Endothelial cell of umbilical vein (primary cell): Measurements from ENCODE around the gene GNAZ. TPM values are rescaled to one million over a fixed set of nuclear protein-coding genes. Genes with fewer than 3 reads are reported as not detected.

ENCODE experiments used
- BruUV-seq: library from RNA; stranded (reverse); fragments of 400-500 nt; replicated peaks from 2 replicates; lab custom pipeline; 2021; lab: Mats Ljungman, UMichigan
- CTCF ChIA-PET: fragments of 300-600, 350-600 bp; sonication (Branson Sonifier 250); formaldehyde crosslinking; loops from one replicate; lab custom pipeline; 2021; ENCODE audit warnings: antibody characterized with exemption, inconsistent platforms; lab: Charles Lee
- POLR2A ChIA-PET: fragments of 300-600, 350-600 bp; sonication (Branson Sonifier 250); formaldehyde crosslinking; loops from one replicate; lab custom pipeline; 2021; ENCODE audit warnings: antibody characterized with exemption, inconsistent platforms; lab: Charles Lee
- DNase-seq: peaks from one replicate; pipeline ENCODE4 v3.0.0-alpha.2; 2011; ENCODE audit warnings: low read depth, low spot score
- FAIRE-seq: peaks from 2 replicates; lab custom pipeline; 2011; peaks lifted over from hg19 to GRCh38; lab: Jason Lieb, UNC
- H2AFZ ChIP-seq: 2 replicates; pipeline ENCODE4 v1.6.0; 2012; ENCODE audit warnings: low read depth, low read length, control low read depth, inconsistent platforms
- H3K27ac ChIP-seq: 2 replicates; pipeline ENCODE4 v1.5.1; 2011; ENCODE audit warnings: low read depth, mild to moderate bottlenecking, control low read depth, low read length, moderate library complexity; ENCODE audit not compliant: insufficient read depth
- H3K27me3 ChIP-seq, 2 experiments: 2 replicates each; pipeline versions ENCODE4 v1.6.0 to v1.6.1; 2011; ENCODE audit warnings: low read length in 2 of 2, mixed read lengths in 1 of 2; ENCODE audit not compliant: control insufficient read depth in 2 of 2, insufficient read depth in 2 of 2
- H3K36me3 ChIP-seq, 2 experiments: 2 replicates in 1 of 2; 3 replicates in 1 of 2; pipeline ENCODE4 v1.5.1; 2011; ENCODE audit warnings: low read length in 2 of 2, mild to moderate bottlenecking in 1 of 2, moderate library complexity in 1 of 2; ENCODE audit not compliant: control insufficient read depth in 2 of 2, insufficient read depth in 2 of 2; ENCODE audit errors: extremely low read depth in 1 of 2
- H3K4me1 ChIP-seq: 3 replicates; pipeline ENCODE4 v1.5.1; 2011; ENCODE audit warnings: mild to moderate bottlenecking, low read length; ENCODE audit not compliant: control insufficient read depth, insufficient read depth; ENCODE audit errors: extremely low read depth
- H3K4me2 ChIP-seq: 2 replicates; pipeline ENCODE4 v1.6.1; 2011; ENCODE audit warnings: low read length, control low read depth, mixed read lengths; ENCODE audit not compliant: insufficient read depth
- H3K4me3 ChIP-seq, 3 experiments: fragments of 200-600 bp in 1 of 3; sonication (generic), shearing (Covaris generic) in 1 of 3; replicated peaks in 1 of 3; 2 replicates each; pipeline ENCODE4 v1.5.1; 2011 to 2016; ENCODE audit warnings: control low read depth in 3 of 3, low read length in 3 of 3, mild to moderate bottlenecking in 2 of 3, inconsistent platforms in 1 of 3, low read depth in 1 of 3, moderate library complexity in 1 of 3; ENCODE audit not compliant: insufficient read depth in 1 of 3
- H3K79me2 ChIP-seq: 2 replicates; pipeline ENCODE4 v1.6.0; 2012; ENCODE audit warnings: low read length, inconsistent platforms; ENCODE audit not compliant: control insufficient read depth, insufficient read depth
- H3K9ac ChIP-seq: replicated peaks from 2 replicates; pipeline ENCODE3; 2011; ENCODE audit warnings: low read length, control low read depth; ENCODE audit not compliant: insufficient read depth; ENCODE audit errors: extremely low read depth
- H3K9me1 ChIP-seq: replicated peaks from 3 replicates; pipeline ENCODE4 v1.6.0; 2011; ENCODE audit warnings: mild to moderate bottlenecking, low read length; ENCODE audit not compliant: control insufficient read depth, insufficient read depth; ENCODE audit errors: extremely low read depth
- H3K9me3 ChIP-seq: replicated peaks from 2 replicates; pipeline ENCODE4 v1.5.1; 2012; ENCODE audit warnings: low read length, inconsistent platforms; ENCODE audit not compliant: control insufficient read depth, insufficient read depth
- H4K20me1 ChIP-seq: replicated peaks from 2 replicates; pipeline ENCODE3; 2011; ENCODE audit warnings: mild to moderate bottlenecking, low read length; ENCODE audit not compliant: control insufficient read depth, insufficient read depth; ENCODE audit errors: extremely low read depth
- EZH2 ChIP-seq: IDR thresholded peaks from 2 replicates; pipeline ENCODE4 v1.6.1; 2012; ENCODE audit warnings: borderline replicate concordance, low read depth, mild to moderate bottlenecking, moderate library complexity, low read length, inconsistent platforms; ENCODE audit not compliant: severe bottlenecking
- FOS ChIP-seq: IDR thresholded peaks from 2 replicates; pipeline ENCODE4 v1.6.1; 2011; ENCODE audit warnings: mild to moderate bottlenecking, low read length, moderate library complexity, borderline replicate concordance; ENCODE audit not compliant: insufficient read depth
- GATA2 ChIP-seq: IDR thresholded peaks from 2 replicates; pipeline ENCODE4 v1.7.0; 2011; ENCODE audit warnings: low read depth, mild to moderate bottlenecking, moderate library complexity, mixed read lengths, low read length; ENCODE audit not compliant: insufficient read length, insufficient read depth
- JUN ChIP-seq: IDR thresholded peaks from 2 replicates; pipeline ENCODE4 v1.6.1; 2011; ENCODE audit warnings: borderline replicate concordance, low read depth; ENCODE audit not compliant: insufficient read length, insufficient read depth
- MAX ChIP-seq: IDR thresholded peaks from 2 replicates; pipeline ENCODE4 v1.6.1; 2011; ENCODE audit not compliant: insufficient read depth, insufficient read length
- MYC ChIP-seq: IDR thresholded peaks from one replicate; pipeline ENCODE4 v1.6.1; 2011; ENCODE audit warnings: mild to moderate bottlenecking, low read depth, low read length
- POLR2A ChIP-seq: IDR thresholded peaks from 2 replicates; pipeline ENCODE4 v1.6.1; 2012; ENCODE audit warnings: low read depth, mild to moderate bottlenecking, control low read depth, low read length
- POLR2AphosphoS5 ChIP-seq: IDR thresholded peaks from 2 replicates; pipeline ENCODE4 v1.6.1; 2012; ENCODE audit warnings: low read depth, mild to moderate bottlenecking, control low read depth, low read length, moderate library complexity; ENCODE audit not compliant: insufficient read depth
- dilution Hi-C: fragments of 300-500 bp; cut with MboI; formaldehyde crosslinking; loops from one replicate; pipeline ENCODE4 v1.15.0; 2019; ENCODE audit warnings: low sequenced_read_pairs; ENCODE audit not compliant: extremely low pct_ligation_motif_present
- intact Hi-C: fragments of 100-400 bp; cut with micrococcal nuclease; formaldehyde crosslinking; loops from one replicate; pipeline ENCODE4 v1.10.0; 2022
- polyA plus RNA-seq, 4 experiments: library from polyadenylated mRNA; depleted of rRNA in 3 of 4; stranded (reverse) in 3 of 4; unstranded in 1 of 4; fragments of >200 nt; gene quantifications; 2 replicates each; pipeline versions ENCODE4 v1.2.1 to v1.2.3, GENCODE V29; 2011 to 2012; ENCODE audit warnings: missing spikeins in 1 of 4
- total RNA-seq: library from RNA; stranded (reverse); gene quantifications from 2 replicates; pipeline ENCODE4 v1.2.3, GENCODE V29; 2021
- TF ChIP-seq, protein P1 (sequence below), 2 donors: IDR thresholded peaks; 1 replicate in 1 of 2; 2 replicates in 1 of 2; pipeline ENCODE4 v1.5.1; 2011; ENCODE audit warnings: low read length in 2 of 2, mild to moderate bottlenecking in 2 of 2, moderate library complexity in 2 of 2, control low read depth in 1 of 2, inconsistent platforms in 1 of 2, low read depth in 1 of 2; ENCODE audit not compliant: insufficient read depth in 1 of 2; ENCODE audit errors: extremely low read depth in 1 of 2

The GNAZ gene
- total and polyA plus RNA-seq, 2 donors (not counting 3 experiments of a cell fraction or from before 2014, with no cell fraction given), result 0.44 to 0.86 TPM

DNA sequence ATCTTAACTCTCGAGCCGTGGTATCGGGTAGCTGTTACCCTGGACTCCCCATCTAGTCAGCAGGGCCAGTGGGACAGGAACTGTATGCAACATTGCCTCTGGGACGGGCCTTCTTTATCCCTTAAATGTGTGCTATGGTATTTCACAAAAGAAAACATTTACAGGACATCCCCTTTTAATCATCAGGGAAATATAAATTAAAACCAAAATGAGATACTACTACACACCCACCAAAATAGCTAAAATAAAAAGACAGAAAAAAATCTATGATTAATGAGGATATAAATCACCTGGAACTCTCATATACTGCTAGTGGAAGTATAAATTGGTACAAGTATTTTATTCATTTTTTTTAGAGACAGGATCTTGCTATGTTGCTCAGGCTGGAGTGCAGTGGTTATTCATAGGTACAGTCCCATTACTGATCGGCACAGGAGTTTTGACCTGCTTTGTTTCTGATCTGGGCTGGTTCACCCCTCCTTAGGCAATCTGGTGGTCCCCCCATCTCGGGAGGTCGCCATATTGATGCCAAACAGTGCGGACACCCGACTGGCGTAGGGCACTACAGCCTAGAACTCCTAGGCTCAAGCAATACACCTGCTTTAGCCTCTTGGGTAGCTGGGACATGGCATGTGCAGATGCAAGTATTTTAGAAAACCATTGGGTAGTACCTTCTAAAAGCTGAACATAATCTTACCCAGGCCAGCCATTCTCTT, 62.2 kb downstream of the GNAZ start:
- Histone ChIP-seq H3K4me3 (no peak overlapping the region), H3K4me1 (no peaks in the 10 kb centered on the region), H3K9me1 (no peaks in the 10 kb centered on the region), H2AFZ (no peak overlapping the region), H4K20me1 (no peaks in the 10 kb centered on the region), H3K36me3 (no peaks in the 10 kb centered on the region), H3K9me3 (no peaks in the 10 kb centered on the region), H3K27ac (no peak overlapping the region), H3K79me2 (no peaks in the 10 kb centered on the region), H3K27me3 (peaks cover 3 to 4% of the 10 kb centered on the region in 2 experiments), H3K4me2 (no peak overlapping the region), H3K9ac (no peak overlapping the region)
- POLR2A ChIA-PET, result no interaction called here
- intact Hi-C loops, result no loop called here
- FAIRE-seq (no peak), DNase-seq (no peak)
- dilution Hi-C loops, result no loop called here
- BruUV-seq, result no TSS peak
- CTCF ChIA-PET, result interaction anchor here (0.6 to 15.6 kb wide), 6 partner anchors 149 to 344 kb away, joined by 3 to 401 read pairs (median 4); no protein-coding TSS in a partner anchor
- TF ChIP-seq GATA2, result no peak
- TF ChIP-seq JUN, result no peak
- no peak for TF ChIP-seq FOS
- no peak for TF ChIP-seq POLR2A
- no peak for TF ChIP-seq POLR2AphosphoS5
- no peak for TF ChIP-seq MAX
- no peak for TF ChIP-seq EZH2
- no peak for TF ChIP-seq MYC
- TF ChIP-seq, protein P1, sequence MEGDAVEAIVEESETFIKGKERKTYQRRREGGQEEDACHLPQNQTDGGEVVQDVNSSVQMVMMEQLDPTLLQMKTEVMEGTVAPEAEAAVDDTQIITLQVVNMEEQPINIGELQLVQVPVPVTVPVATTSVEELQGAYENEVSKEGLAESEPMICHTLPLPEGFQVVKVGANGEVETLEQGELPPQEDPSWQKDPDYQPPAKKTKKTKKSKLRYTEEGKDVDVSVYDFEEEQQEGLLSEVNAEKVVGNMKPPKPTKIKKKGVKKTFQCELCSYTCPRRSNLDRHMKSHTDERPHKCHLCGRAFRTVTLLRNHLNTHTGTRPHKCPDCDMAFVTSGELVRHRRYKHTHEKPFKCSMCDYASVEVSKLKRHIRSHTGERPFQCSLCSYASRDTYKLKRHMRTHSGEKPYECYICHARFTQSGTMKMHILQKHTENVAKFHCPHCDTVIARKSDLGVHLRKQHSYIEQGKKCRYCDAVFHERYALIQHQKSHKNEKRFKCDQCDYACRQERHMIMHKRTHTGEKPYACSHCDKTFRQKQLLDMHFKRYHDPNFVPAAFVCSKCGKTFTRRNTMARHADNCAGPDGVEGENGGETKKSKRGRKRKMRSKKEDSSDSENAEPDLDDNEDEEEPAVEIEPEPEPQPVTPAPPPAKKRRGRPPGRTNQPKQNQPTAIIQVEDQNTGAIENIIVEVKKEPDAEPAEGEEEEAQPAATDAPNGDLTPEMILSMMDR (IDR thresholded peaks at IDR 0.05; ENCODE audit: extremely low read depth in 1 of 2, insufficient read depth in 1 of 2, low read depth in 1 of 2, low read length in 2 of 2), result no peak
